DOHH2 (cell line): Measurements from ENCODE around the gene CCNF.

Experiments
- CTCF ChIP-seq: fragments of 200-600 bp; sonication (generic); IDR thresholded peaks from one replicate; pipeline ENCODE4 v1.5.1; 2014; ENCODE audit warnings: antibody characterized with exemption, mild to moderate bottlenecking, low read depth, low read length; ENCODE audit not compliant: poor library complexity, severe bottlenecking
- EZH2phosphoT487 ChIP-seq: fragments of 200-600 bp; sonication (generic); IDR thresholded peaks from 2 replicates; pipeline ENCODE4 v1.6.1; 2017; ENCODE audit warnings: borderline replicate concordance, mild to moderate bottlenecking, antibody characterized with exemption, low read length, moderate library complexity, mixed read lengths

- TF ChIP-seq CTCF (no peak), EZH2phosphoT487 (no peak)
Measured at GRCh38 chr16:2457267-2457666, 28.0 kb downstream of the CCNF start.
